ENCODE results near the gene TIGIT. TPM values are rescaled to one million over a fixed set of nuclear protein-coding genes. Genes with fewer than 3 reads are reported as not detected.

TIGIT gene
- total and polyA plus RNA-seq, 2 experiments from 2014 or later, result not detected

DNA sequence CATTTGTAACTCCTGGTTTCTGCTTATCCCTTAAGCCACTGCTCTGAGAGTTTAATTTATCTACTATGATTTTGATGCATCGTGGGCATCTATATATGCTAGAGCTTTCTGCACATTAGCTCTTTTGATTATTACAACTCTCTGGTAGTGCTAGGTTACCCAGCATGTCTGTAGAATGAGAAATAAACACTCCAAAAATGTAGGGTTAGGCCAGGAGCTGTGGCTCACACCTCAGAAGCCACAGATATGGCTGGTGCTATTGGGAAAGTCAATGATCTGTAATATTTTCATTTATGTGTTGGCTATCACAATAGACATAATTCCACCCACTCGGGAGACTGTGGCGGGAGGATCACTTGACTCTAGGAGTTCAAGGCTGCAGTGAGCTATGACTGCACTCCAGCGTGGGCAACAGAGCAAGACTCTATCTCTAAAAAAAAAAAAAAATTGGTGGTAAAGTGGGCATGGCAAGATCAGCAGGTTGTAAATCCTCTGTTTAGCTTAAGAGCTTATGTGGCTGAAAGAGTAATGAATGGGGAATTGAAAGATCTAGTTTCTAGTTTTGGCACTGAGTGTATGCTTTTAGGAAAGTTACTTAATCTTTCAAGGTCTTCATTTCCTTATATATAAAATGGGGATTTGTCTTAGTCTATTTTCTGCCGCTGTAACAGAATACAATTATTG lies 6.3 kb downstream of the TIGIT start:
- no peak overlapping the region for H3K27ac ChIP-seq

DNA sequence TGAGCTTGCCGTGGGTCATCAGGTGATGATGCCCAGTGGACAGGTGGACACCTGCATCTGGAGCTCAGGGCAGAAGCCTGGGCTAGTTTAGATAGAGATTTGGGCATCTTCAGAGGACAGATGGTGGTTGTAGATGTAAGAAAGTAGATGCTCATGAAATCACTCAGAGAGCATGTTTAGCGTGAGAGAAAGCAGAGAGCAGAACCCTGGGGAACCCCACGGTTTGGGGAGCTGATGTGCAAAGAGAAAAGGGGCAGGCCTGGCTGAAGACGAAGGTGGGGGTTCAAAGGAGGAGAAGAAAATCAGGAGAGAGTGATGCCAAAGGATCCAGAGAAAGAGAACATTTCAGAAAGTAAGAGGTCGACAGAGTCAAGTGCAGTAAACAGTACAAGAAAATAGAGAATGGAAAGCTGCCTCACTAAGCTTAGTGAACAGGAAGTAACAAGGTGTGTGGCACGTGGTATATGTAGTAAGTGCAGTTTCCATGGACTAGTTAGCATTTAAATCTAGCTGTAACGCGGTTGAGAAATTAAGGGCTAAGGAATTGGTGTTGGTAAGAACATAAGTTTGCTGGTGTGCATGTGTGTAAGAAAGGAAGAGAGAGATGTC lies 13.5 kb downstream of the TIGIT start:
- Histone ChIP-seq H3K4me1 (ENCODE audit: low read depth) (no peaks in the 10 kb centered on the region), H3K9me3 (ENCODE audit: low read depth) (no peaks in the 10 kb centered on the region), H3K27me3 (no peaks in the 10 kb centered on the region), H3K36me3 (no peaks in the 10 kb centered on the region), H3K4me3 (no peak overlapping the region), H3K27ac (no peak overlapping the region)
- DNase-seq (ENCODE audit: low read depth in 1 of 2, low spot score in 1 of 2), result no peak
- TF ChIP-seq, protein P1, sequence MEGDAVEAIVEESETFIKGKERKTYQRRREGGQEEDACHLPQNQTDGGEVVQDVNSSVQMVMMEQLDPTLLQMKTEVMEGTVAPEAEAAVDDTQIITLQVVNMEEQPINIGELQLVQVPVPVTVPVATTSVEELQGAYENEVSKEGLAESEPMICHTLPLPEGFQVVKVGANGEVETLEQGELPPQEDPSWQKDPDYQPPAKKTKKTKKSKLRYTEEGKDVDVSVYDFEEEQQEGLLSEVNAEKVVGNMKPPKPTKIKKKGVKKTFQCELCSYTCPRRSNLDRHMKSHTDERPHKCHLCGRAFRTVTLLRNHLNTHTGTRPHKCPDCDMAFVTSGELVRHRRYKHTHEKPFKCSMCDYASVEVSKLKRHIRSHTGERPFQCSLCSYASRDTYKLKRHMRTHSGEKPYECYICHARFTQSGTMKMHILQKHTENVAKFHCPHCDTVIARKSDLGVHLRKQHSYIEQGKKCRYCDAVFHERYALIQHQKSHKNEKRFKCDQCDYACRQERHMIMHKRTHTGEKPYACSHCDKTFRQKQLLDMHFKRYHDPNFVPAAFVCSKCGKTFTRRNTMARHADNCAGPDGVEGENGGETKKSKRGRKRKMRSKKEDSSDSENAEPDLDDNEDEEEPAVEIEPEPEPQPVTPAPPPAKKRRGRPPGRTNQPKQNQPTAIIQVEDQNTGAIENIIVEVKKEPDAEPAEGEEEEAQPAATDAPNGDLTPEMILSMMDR (IDR thresholded peaks at IDR 0.05; ENCODE audit: low read depth, low read length), result no peak

More for the DNA sequence above, 6.3 kb downstream of the TIGIT start:
- Histone ChIP-seq H3K36me3 (no peaks in the 10 kb centered on the region), H3K4me1 (ENCODE audit: low read depth) (no peaks in the 10 kb centered on the region), H3K9me3 (ENCODE audit: low read depth) (no peaks in the 10 kb centered on the region), H3K27me3 (no peaks in the 10 kb centered on the region), H3K4me3 (no peak overlapping the region)
- TF ChIP-seq, protein P1 (IDR thresholded peaks at IDR 0.05; ENCODE audit: low read depth, low read length), result no peak
- DNase-seq (ENCODE audit: low read depth in 1 of 2, low spot score in 1 of 2), result no peak

DNA sequence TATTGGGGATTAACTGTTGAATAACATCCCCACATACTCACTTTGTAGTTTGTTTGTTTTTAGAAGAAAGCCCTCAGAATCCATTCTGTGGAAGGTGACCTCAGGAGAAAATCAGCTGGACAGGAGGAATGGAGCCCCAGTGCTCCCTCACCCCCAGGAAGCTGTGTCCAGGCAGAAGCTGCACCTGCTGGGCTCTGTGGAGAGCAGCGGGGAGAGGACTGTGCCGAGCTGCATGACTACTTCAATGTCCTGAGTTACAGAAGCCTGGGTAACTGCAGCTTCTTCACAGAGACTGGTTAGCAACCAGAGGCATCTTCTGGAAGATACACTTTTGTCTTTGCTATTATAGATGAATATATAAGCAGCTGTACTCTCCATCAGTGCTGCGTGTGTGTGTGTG lies 14.0 kb downstream of the TIGIT start:
- no peak overlapping the region for H3K27ac ChIP-seq
- H3K9me3 ChIP-seq (ENCODE audit: low read depth), result no peaks in the 10 kb centered on the region
- H3K4me3 ChIP-seq, result no peak overlapping the region
- H3K27me3 ChIP-seq, result no peaks in the 10 kb centered on the region
- H3K36me3 ChIP-seq, result no peaks in the 10 kb centered on the region
- TF ChIP-seq, protein P1 (IDR thresholded peaks at IDR 0.05; ENCODE audit: low read depth, low read length), result no peak
- no peak for DNase-seq (ENCODE audit: low read depth in 1 of 2, low spot score in 1 of 2)
- H3K4me1 ChIP-seq (ENCODE audit: low read depth), result no peaks in the 10 kb centered on the region

GRCh38 chr3:114308377-114308776 lies 14.5 kb downstream of the TIGIT start:
- TF ChIP-seq, protein P1 (IDR thresholded peaks at IDR 0.05; ENCODE audit: low read depth, low read length), result no peak
- no peaks in the 10 kb centered on the region for H3K36me3 ChIP-seq
- H3K9me3 ChIP-seq (ENCODE audit: low read depth), result no peaks in the 10 kb centered on the region
- no peaks in the 10 kb centered on the region for H3K4me1 ChIP-seq (ENCODE audit: low read depth)
- no peak overlapping the region for H3K4me3 ChIP-seq
- H3K27ac ChIP-seq, result no peak overlapping the region
- no peaks in the 10 kb centered on the region for H3K27me3 ChIP-seq
- DNase-seq (ENCODE audit: low read depth in 1 of 2, low spot score in 1 of 2), result no peak

- Histone ChIP-seq H3K27me3 (no peaks in the 10 kb centered on the region), H3K4me3 (no peak overlapping the region), H3K4me1 (ENCODE audit: low read depth) (no peaks in the 10 kb centered on the region), H3K36me3 (no peaks in the 10 kb centered on the region), H3K27ac (no peak overlapping the region), H3K9me3 (ENCODE audit: low read depth) (no peaks in the 10 kb centered on the region)
- TF ChIP-seq, protein P1 (IDR thresholded peaks at IDR 0.05; ENCODE audit: low read depth, low read length), result no peak
- no peak for DNase-seq (ENCODE audit: low read depth in 1 of 2, low spot score in 1 of 2)
These were observed 15.0 kb downstream of the TIGIT start for GRCh38 chr3:114308830-114309229.
